ENCODE results near the gene MICB.

DNA sequence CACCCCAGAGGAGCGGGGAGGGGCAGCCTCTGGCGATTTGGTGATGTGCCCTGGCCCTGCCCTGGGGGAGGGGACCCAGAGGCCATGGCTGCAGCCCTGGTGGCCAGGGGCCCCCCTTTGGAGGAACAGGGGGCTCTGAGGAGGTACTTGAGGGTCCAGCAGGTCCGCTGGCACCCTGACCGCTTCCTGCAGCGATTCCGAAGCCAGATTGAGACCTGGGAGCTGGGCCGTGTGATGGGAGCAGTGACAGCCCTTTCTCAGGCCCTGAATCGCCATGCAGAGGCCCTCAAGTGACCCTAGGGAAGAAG lies 60.3 kb downstream of the MICB start:
- TF ChIP-seq POLR2AphosphoS5 (IDR thresholded peaks at IDR 0.05; ENCODE audit: low read depth, low read length) (no peak), TCF7L2 (IDR thresholded peaks at IDR 0.05; ENCODE audit: low read depth, low read length) (no peak)
- TF ChIP-seq, protein P1, sequence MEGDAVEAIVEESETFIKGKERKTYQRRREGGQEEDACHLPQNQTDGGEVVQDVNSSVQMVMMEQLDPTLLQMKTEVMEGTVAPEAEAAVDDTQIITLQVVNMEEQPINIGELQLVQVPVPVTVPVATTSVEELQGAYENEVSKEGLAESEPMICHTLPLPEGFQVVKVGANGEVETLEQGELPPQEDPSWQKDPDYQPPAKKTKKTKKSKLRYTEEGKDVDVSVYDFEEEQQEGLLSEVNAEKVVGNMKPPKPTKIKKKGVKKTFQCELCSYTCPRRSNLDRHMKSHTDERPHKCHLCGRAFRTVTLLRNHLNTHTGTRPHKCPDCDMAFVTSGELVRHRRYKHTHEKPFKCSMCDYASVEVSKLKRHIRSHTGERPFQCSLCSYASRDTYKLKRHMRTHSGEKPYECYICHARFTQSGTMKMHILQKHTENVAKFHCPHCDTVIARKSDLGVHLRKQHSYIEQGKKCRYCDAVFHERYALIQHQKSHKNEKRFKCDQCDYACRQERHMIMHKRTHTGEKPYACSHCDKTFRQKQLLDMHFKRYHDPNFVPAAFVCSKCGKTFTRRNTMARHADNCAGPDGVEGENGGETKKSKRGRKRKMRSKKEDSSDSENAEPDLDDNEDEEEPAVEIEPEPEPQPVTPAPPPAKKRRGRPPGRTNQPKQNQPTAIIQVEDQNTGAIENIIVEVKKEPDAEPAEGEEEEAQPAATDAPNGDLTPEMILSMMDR (IDR thresholded peaks at IDR 0.05): no peak
- TF ChIP-seq, protein P2, sequence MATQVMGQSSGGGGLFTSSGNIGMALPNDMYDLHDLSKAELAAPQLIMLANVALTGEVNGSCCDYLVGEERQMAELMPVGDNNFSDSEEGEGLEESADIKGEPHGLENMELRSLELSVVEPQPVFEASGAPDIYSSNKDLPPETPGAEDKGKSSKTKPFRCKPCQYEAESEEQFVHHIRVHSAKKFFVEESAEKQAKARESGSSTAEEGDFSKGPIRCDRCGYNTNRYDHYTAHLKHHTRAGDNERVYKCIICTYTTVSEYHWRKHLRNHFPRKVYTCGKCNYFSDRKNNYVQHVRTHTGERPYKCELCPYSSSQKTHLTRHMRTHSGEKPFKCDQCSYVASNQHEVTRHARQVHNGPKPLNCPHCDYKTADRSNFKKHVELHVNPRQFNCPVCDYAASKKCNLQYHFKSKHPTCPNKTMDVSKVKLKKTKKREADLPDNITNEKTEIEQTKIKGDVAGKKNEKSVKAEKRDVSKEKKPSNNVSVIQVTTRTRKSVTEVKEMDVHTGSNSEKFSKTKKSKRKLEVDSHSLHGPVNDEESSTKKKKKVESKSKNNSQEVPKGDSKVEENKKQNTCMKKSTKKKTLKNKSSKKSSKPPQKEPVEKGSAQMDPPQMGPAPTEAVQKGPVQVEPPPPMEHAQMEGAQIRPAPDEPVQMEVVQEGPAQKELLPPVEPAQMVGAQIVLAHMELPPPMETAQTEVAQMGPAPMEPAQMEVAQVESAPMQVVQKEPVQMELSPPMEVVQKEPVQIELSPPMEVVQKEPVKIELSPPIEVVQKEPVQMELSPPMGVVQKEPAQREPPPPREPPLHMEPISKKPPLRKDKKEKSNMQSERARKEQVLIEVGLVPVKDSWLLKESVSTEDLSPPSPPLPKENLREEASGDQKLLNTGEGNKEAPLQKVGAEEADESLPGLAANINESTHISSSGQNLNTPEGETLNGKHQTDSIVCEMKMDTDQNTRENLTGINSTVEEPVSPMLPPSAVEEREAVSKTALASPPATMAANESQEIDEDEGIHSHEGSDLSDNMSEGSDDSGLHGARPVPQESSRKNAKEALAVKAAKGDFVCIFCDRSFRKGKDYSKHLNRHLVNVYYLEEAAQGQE (IDR thresholded peaks at IDR 0.05; ENCODE audit: insufficient read depth in 1 of 2, low read depth in 2 of 2, low read length in 1 of 2): no peak
